GM12892 (cell line): Measurements from ENCODE around the gene ZNF774.

Experiments
- DNase-seq: peaks from one replicate; pipeline ENCODE4 v3.0.0; 2011; ENCODE audit not compliant: insufficient read length
- FAIRE-seq: peaks from 2 replicates; lab custom pipeline; 2011; peaks lifted over from hg19 to GRCh38; lab: Jason Lieb, UNC
- POLR2AphosphoS5 ChIP-seq: IDR thresholded peaks from 2 replicates; pipeline ENCODE4 v1.6.1; 2011; ENCODE audit warnings: low read depth, low read length, control low read depth

The ZNF774 gene

GRCh38 chr15:90411176-90411575, 59.1 kb downstream of the ZNF774 start:
- no peak for TF ChIP-seq POLR2AphosphoS5
- DNase-seq (no peak), FAIRE-seq (no peak)
